PC-9 (cell line): Measurements from ENCODE around the gene DSCAM.

ENCODE experiments used
- EZH2 ChIP-seq: fragments of 200-600 bp; sonication (generic); IDR thresholded peaks from 2 replicates; pipeline ENCODE4 v1.8.0; 2017; ENCODE audit warnings: antibody characterized with exemption, low read depth
- TF ChIP-seq, protein P1 (sequence below): fragments of 200-600 bp; sonication (generic); conservative IDR thresholded peaks from 2 replicates; pipeline ENCODE4 v1.6.1; 2017; ENCODE audit warnings: mixed run types, antibody characterized with exemption, mild to moderate bottlenecking, moderate library complexity

DNA sequence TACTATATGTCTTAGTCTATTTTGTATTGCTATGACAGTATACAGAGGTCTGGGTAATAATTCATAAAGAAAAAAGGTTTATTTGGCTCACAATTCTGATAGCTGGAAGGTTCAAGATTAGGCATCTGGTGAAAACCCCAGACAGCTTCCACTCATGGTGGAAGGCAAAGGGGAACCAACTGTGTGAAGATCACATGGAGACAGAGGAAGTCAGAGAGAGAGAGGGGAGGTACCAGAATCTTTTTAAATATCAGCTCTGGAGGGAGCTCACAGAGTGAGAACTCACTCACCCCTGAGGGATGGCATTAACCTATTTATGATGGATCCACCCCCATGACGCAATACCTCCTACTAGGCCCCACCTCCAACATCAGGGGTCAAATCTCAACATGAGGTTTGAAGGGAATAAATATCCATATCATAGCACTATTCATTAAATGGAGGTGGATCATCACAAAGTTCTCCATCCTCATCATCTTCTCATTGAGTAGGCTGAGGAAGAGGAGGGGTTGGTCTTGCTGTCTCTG lies 290.5 kb downstream of the DSCAM start:
- TF ChIP-seq, protein P1, sequence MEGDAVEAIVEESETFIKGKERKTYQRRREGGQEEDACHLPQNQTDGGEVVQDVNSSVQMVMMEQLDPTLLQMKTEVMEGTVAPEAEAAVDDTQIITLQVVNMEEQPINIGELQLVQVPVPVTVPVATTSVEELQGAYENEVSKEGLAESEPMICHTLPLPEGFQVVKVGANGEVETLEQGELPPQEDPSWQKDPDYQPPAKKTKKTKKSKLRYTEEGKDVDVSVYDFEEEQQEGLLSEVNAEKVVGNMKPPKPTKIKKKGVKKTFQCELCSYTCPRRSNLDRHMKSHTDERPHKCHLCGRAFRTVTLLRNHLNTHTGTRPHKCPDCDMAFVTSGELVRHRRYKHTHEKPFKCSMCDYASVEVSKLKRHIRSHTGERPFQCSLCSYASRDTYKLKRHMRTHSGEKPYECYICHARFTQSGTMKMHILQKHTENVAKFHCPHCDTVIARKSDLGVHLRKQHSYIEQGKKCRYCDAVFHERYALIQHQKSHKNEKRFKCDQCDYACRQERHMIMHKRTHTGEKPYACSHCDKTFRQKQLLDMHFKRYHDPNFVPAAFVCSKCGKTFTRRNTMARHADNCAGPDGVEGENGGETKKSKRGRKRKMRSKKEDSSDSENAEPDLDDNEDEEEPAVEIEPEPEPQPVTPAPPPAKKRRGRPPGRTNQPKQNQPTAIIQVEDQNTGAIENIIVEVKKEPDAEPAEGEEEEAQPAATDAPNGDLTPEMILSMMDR = no peak
- TF ChIP-seq EZH2 = no peak
